Body of pancreas (tissue), 4 donors: ENCODE results near the gene IL1RAPL1.

ENCODE experiments used
- CTCF ChIP-seq, 7 experiments: fragments of 450-650 bp in 4 of 7; fragments of 200-600 bp in 3 of 7; sonication (generic) in 3 of 7; IDR thresholded peaks; one replicate each; pipeline ENCODE4 v1.5.1; 2016 to 2019; ENCODE audit warnings: antibody characterized with exemption in 7 of 7
- POLR2A ChIP-seq, 3 donors: fragments of 450-650 bp; IDR thresholded peaks; one replicate each; pipeline ENCODE4 v1.6.1; 2016; ENCODE audit warnings: antibody characterized with exemption in 3 of 3, mild to moderate bottlenecking in 2 of 3

DNA sequence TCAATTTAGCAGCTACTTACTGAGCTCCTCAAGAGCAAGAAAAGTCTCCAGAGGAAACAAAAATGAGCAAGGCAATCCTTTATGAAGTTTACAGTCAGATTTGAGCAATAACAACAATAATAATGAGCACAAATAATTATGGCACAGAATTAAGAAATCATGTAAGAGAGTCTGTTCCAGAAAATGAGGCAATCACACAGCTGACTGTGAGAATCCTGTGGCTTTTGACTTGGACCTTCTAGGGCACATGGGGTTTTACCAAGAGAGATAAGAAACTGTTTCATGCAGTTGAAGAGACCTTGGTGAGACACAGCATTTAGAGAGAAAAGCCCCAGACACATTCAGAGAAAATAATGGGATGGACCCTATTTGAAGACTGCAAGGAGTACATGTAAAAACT is 1265.5 kb downstream of the IL1RAPL1 start:
- TF ChIP-seq CTCF (IDR thresholded peaks at IDR 0.05) (no peak), POLR2A (IDR thresholded peaks at IDR 0.05) (no peak)
